Ascending aorta (tissue), 2 donors: ENCODE measurements around the gene KCNK1. TPM values are rescaled to one million over a fixed set of nuclear protein-coding genes. Genes with fewer than 3 reads are reported as not detected.
"Not testable (repeated sequence)": the region's sequence is repeated elsewhere in the genome, so short reads cannot be mapped to it uniquely, and the experiment has no call there.

Source experiments
- DNase-seq, 2 donors: peaks; one replicate each; pipeline ENCODE4 v3.0.0-alpha.2; 2019; ENCODE audit warnings: low spot score in 2 of 2
- H3K27ac ChIP-seq, 2 donors: fragments of 200-600 bp; sonication (generic); one replicate each; pipeline ENCODE4 v1.5.1; 2016 to 2017; ENCODE audit warnings: mild to moderate bottlenecking in 1 of 2
- H3K27me3 ChIP-seq: fragments of 200-600 bp; sonication (generic); one replicate; pipeline ENCODE4 v1.5.1; 2017
- H3K36me3 ChIP-seq, 2 donors: fragments of 200-600 bp; sonication (generic); one replicate each; pipeline ENCODE4 v1.5.1; 2016
- H3K4me1 ChIP-seq, 2 donors: fragments of 200-600 bp; sonication (generic); one replicate each; pipeline ENCODE4 v1.5.1; 2016 to 2017; ENCODE audit warnings: mild to moderate bottlenecking in 1 of 2
- H3K4me3 ChIP-seq, 2 donors: fragments of 200-600 bp; sonication (generic); one replicate each; pipeline ENCODE4 v1.5.1; 2016 to 2017; ENCODE audit warnings: mild to moderate bottlenecking in 1 of 2
- H3K9me3 ChIP-seq, 2 donors: fragments of 200-600 bp; sonication (generic); one replicate each; pipeline ENCODE4 v1.5.1; 2016
- intact Hi-C: fragments of 100-400 bp; cut with DNase I; formaldehyde crosslinking; loops from one replicate; pipeline ENCODE4 v1.15.1; 2023
- total RNA-seq: library from RNA; depleted of rRNA; stranded (reverse); fragments of >200 nt; gene quantifications from one replicate; pipeline ENCODE4 v1.1.0, GENCODE V29; 2016
- TF ChIP-seq, protein P1 (sequence below), 3 experiments: fragments of 200-600 bp in 2 of 3; fragments of 450-650 bp in 1 of 3; sonication (generic) in 2 of 3; IDR thresholded peaks; one replicate each; pipeline ENCODE4 v1.5.1; 2016 to 2019; ENCODE audit warnings: antibody characterized with exemption in 3 of 3, mild to moderate bottlenecking in 1 of 3, moderate library complexity in 1 of 3

KCNK1 gene
- total RNA-seq, 1 donor from 2014 or later = 1.4 TPM

DNA sequence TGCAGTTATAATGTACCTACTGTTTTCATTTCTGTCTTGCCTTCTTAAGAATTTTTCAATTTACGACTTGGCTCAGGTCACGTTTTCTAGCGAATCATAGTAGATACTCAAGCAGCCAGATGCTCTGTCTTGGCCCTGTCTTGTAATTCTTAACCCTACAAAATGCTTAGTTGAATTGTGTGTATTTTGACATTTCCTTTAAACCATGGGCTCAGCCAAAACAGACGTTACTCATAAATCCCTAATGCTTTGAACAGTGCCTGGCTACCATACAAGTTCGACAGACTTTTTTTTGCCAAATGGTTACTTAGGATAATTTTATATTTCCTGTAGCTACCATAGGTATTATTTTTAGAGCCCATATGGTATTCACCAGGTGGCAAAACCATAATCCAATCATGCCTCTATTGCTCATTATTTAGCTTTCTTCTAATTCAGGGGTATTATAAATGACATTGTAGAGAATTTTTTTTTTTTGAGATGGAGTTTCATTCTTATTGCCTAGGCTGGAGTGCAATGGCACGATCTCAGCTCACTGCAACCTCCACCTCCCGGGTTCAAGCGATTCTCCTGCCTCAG lies 54.3 kb downstream of the KCNK1 start:
- TF ChIP-seq, protein P1, sequence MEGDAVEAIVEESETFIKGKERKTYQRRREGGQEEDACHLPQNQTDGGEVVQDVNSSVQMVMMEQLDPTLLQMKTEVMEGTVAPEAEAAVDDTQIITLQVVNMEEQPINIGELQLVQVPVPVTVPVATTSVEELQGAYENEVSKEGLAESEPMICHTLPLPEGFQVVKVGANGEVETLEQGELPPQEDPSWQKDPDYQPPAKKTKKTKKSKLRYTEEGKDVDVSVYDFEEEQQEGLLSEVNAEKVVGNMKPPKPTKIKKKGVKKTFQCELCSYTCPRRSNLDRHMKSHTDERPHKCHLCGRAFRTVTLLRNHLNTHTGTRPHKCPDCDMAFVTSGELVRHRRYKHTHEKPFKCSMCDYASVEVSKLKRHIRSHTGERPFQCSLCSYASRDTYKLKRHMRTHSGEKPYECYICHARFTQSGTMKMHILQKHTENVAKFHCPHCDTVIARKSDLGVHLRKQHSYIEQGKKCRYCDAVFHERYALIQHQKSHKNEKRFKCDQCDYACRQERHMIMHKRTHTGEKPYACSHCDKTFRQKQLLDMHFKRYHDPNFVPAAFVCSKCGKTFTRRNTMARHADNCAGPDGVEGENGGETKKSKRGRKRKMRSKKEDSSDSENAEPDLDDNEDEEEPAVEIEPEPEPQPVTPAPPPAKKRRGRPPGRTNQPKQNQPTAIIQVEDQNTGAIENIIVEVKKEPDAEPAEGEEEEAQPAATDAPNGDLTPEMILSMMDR (IDR thresholded peaks at IDR 0.05) = no peak
- no peak for DNase-seq
- intact Hi-C loops = loop anchor here (5.0 kb wide), 1 partner anchor 39 kb away; no protein-coding TSS in a partner anchor
- Histone ChIP-seq H3K9me3 (no peaks in the 10 kb centered on the region), H3K27me3 (no peaks in the 10 kb centered on the region), H3K36me3 (no peaks in the 10 kb centered on the region), H3K4me3 (no peak overlapping the region), H3K27ac (peak overlapping the region in 1 of 2 donors; percentile 4), H3K4me1 (peaks cover 0 to 12% of the 10 kb centered on the region in 2 donors)

DNA sequence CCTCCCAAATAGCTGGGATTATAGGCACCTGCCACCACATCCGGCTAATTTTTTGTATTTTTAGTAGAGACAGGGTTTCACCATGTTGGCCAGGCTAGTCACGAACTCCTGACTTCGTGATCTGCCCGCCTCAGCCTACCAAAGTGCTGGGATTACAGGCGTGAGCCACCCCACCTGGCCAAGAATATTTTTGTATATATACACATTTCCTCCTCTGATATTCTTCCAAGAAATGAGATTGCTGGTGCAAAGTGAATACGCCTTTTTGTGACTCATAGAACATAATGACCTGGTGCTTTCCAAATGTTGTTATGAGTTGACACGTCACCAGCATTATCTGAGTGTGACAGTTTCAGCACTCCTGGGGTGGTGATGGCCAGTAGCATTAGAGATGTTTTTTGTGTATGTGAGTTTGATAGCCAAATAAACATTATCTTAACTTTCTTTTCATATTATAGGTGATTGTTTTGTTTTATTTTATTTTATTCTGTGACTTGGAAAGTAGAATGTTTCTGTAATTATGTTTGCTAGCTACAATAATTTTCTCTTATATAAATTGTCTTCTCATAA lies 54.9 kb downstream of the KCNK1 start:
- Histone ChIP-seq H3K9me3 (no peaks in the 10 kb centered on the region), H3K4me3 (no peak overlapping the region), H3K27ac (peak overlapping the region in 1 of 2 donors; percentile 4), H3K4me1 (peaks cover 0 to 9% of the 10 kb centered on the region in 2 donors), H3K27me3 (no peaks in the 10 kb centered on the region), H3K36me3 (no peaks in the 10 kb centered on the region)
- TF ChIP-seq, protein P1 (IDR thresholded peaks at IDR 0.05) = no peak
- DNase-seq = no peak
- intact Hi-C loops = loop anchor here (5.0 kb wide), 1 partner anchor 38 kb away; no protein-coding TSS in a partner anchor

DNA sequence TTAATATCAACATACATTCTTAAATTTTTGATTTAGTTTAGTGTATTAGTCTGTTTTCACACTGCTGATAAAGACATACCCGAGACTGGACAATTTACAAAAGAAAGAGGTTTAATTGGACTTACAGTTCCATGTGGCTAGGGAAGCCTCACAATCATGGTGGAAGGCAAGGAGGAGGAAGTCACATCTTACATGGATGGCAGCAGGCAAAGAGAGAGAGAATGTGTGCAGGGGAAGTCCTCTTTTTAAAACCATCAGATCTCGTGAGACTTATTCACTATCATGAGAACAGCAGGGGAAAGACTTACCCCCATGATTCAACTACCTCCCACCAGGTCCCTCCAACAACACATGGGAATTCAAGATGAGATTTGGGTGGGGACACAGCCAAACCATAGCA lies 56.5 kb downstream of the KCNK1 start:
- H3K27me3 ChIP-seq, DNase-seq, intact Hi-C loops, H3K4me3 ChIP-seq, H3K36me3 ChIP-seq, H3K4me1 ChIP-seq, H3K9me3 ChIP-seq, H3K27ac ChIP-seq: not testable (repeated sequence)

DNA sequence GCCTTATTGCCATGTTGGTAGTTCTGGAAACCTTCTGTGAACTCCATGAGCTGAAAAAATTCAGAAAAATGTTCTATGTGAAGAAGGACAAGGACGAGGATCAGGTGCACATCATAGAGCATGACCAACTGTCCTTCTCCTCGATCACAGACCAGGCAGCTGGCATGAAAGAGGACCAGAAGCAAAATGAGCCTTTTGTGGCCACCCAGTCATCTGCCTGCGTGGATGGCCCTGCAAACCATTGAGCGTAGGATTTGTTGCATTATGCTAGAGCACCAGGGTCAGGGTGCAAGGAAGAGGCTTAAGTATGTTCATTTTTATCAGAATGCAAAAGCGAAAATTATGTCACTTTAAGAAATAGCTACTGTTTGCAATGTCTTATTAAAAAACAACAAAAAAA lies 57.4 kb downstream of the KCNK1 start:
- Histone ChIP-seq H3K9me3 (no peaks in the 10 kb centered on the region), H3K36me3 (no peaks in the 10 kb centered on the region), H3K27me3 (no peaks in the 10 kb centered on the region), H3K27ac (no peak overlapping the region), H3K4me1 (no peaks in the 10 kb centered on the region), H3K4me3 (no peak overlapping the region)
- TF ChIP-seq, protein P1 (IDR thresholded peaks at IDR 0.05) = no peak
- no peak for DNase-seq
- intact Hi-C loops = no loop called here

DNA sequence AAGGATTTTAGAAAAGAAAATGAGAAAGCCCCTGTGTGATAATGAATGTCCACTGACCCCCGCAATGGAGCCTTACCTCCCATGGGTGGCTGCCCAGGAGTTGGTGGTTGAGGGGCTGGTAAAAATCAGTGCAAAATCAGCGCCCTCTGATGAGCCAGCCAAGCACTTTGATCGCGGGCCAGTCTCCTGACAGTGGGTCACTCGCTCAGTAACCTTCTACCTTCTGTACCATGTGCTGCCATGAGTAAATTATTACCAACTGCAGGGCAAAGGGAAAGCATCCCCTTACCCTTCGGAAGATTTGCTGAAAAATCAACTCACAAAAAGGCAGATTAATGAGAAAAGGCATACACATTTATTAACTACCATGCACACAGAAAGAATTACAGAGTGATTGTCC lies 58.8 kb downstream of the KCNK1 start:
- intact Hi-C loops = no loop called here
- Histone ChIP-seq H3K27ac (no peak overlapping the region), H3K9me3 (no peaks in the 10 kb centered on the region), H3K36me3 (no peaks in the 10 kb centered on the region), H3K27me3 (no peaks in the 10 kb centered on the region), H3K4me1 (no peaks in the 10 kb centered on the region), H3K4me3 (no peak overlapping the region)
- DNase-seq = no peak
- TF ChIP-seq, protein P1 (IDR thresholded peaks at IDR 0.05) = no peak

DNA sequence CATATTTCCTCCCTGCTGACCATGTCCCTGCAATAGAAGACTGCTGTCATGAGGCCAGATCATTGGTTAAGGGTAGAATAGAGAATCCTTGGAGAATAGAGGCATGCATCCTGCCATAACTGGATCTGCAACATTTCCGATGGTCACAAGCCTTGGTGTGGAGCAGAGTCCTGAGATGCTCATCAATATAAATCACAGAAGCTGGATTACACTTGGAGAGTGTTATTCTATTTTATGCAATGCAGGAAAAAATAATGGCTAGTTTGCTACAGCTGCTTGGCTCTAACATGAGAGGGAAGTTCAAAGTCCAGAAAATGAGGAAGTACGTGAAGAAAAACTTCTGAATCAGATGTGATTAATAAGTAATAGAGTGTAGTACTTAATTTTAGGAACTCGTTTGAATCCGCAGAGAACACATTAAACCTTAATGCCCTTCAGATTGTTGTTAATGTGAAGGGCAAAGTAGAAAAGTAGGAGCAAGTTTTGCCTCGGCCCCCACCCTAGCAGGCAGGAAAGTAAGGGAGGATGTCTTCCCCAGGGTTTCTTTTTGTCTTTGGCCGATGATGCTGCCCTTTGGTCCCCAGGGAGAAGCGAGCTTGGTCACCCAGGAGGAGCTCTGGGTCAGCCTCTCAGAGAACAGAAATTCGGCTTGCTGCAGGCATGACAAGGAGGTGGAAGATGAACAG lies 59.5 kb downstream of the KCNK1 start:
- no peaks in the 10 kb centered on the region for H3K36me3 ChIP-seq
- intact Hi-C loops = no loop called here
- TF ChIP-seq, protein P1 (IDR thresholded peaks at IDR 0.05) = no peak
- no peak overlapping the region for H3K4me3 ChIP-seq
- H3K9me3 ChIP-seq = no peaks in the 10 kb centered on the region
- no peak overlapping the region for H3K27ac ChIP-seq
- H3K27me3 ChIP-seq = no peaks in the 10 kb centered on the region
- DNase-seq = no peak
- no peaks in the 10 kb centered on the region for H3K4me1 ChIP-seq
